NCI-H2196 (cell line): ENCODE data around the gene PTGES3.
A peak's percentile ranks its signal among the peaks of the same experiment; 100 is the strongest.

Source experiments
- DNase-seq: peaks from one replicate; lab custom pipeline; 2025; ENCODE audit not compliant: unreplicated experiment; lab: John Stamatoyannopoulos, UW

The PTGES3 gene

DNA sequence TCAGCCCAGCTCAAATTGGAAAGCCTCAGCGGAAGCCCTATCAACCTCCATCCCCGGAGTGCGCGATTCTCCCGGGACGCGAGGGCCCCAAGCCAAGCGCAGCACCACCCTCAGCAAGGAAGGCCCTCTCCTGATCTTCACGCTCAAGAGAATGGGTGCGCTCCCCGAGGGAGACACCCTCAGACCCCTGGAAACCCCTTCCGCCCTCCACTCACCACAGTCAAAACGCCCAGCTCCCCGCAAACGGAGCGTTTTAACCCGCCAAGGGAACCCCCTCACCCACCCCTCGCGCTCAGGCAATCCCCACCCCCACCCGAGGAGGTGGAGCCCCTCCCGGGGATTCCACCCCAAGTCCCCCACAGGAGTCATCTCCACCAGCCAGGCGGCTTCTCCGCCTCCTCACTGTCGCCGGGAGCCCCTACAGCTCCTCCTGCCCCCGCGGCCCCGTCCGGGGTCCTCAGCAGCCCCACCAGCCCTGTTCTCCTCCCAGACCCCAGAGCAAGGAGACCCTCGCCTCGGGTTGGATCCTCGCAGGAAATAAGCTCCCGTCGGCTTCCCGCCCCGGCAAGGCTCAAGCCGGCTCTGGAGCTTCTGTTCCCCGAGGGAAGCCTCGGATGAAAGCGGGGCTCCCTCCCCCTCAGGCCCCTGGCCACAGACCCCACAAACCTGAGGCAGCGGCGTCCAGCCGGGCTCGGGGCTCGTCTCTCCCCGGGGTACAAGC, 58.5 kb downstream of the PTGES3 start:
- DNase-seq: no peak

DNA sequence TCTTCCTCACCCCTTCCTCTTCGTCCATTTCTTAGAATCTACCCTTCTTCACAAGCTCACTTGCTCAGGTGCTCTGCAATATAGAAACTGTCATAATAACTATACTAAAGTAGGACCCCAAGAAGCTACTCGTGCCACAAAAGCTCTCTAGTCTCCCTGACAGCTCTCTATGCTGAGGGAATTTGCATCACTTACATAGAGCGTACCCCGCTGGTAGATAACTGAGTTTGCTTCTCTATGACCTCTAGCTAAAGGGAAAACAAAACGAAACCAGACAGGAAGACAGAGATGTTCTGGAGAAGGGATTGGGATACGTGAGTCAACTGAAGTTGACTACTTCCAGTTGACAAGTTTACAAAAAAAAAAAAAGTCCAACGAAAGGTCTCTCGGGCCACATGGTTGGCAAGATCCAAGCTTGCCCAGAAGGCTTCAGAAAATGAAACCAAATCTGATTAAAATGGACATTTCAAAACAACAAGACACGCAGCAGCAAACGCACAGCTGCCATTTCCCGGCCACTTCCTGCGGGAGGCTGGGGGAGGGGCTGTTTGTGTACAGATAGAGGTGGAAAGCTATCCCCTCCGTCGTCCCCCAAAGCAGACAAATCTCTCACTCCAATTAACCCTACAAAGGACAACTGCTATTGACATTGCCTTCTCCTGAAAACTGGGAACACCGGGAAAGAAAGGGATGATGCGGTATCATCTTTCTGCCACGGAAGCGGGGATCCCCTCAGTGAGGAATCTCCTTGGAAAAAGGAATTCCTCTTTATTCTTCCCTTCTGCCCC, 59.2 kb downstream of the PTGES3 start:
- peak; percentile 38 for DNase-seq

DNA sequence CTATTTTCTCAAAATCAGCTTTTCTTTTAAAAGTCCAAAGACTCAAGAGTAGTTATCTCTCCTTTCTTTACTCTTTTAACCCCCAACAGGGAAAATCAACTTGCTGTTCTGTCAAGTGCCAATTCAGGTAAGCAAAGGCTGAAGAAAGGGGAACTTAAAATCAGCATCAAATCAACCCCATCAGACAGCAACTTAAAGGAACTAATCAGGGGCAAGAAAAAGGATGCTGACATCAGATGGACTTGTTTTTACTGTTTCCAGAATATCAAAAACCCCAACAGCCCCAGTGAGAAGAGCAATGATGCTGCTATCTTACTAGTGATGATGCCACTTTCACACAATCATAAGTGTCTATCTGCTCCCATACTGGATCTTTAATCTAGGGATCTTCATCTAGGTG, 61.4 kb downstream of the PTGES3 start:
- no peak for DNase-seq

- DNase-seq: no peak
Measured at GRCh38 chr12:56622535-56622934, 65.5 kb downstream of the PTGES3 start.

DNA sequence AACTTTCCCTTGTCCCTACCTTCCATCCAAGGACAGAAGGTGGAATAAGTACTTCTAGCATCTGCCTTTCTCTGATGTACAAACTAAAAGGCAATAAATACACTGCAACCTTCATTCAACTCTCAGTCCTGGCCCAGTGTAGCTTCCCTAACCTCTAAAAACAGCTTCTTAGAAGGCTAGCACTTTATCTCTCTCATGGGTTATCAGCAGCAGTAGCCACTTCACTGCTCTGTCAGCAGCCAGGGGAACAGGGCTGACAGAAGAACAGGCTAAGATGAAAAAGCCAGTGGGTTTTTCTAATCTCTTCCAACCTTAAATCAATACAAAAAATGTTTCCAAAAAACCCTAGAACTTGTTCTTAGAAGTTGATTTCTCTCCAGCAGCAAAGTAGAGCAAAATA, 71.2 kb downstream of the PTGES3 start:
- DNase-seq: no peak

DNA sequence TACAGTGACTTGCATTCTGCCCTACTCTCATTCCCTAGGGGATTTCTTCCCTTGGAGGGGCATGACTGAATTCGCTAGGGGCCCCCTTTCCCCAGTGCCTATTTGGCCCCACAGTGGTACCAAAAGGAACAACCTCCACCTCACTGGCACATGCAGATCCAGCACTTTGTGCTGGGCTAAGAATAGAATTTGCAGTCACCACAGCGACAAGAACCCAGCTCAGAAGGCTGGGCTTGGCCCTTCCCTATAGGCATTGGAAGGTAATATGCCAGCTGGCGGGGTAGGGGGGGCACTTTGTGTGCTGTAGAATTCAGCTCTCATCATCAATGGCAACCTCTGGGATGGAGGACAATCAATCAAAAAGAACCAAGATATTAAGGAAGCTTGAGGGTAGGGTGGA, 71.8 kb downstream of the PTGES3 start:
- DNase-seq: no peak

GRCh38 chr12:56614627-56615026, 73.5 kb downstream of the PTGES3 start:
- no peak for DNase-seq
